Hematopoietic multipotent progenitor cell treated with erythropoietin and hydrocortisone succinate and interleukin-3 and kit ligand, for 6 days (in vitro differentiated cells): ENCODE results near the gene TMED3.

Source experiments
- DNase-seq: peaks from one replicate; pipeline ENCODE4 v3.0.0-alpha.2; 2015

The TMED3 gene

DNA sequence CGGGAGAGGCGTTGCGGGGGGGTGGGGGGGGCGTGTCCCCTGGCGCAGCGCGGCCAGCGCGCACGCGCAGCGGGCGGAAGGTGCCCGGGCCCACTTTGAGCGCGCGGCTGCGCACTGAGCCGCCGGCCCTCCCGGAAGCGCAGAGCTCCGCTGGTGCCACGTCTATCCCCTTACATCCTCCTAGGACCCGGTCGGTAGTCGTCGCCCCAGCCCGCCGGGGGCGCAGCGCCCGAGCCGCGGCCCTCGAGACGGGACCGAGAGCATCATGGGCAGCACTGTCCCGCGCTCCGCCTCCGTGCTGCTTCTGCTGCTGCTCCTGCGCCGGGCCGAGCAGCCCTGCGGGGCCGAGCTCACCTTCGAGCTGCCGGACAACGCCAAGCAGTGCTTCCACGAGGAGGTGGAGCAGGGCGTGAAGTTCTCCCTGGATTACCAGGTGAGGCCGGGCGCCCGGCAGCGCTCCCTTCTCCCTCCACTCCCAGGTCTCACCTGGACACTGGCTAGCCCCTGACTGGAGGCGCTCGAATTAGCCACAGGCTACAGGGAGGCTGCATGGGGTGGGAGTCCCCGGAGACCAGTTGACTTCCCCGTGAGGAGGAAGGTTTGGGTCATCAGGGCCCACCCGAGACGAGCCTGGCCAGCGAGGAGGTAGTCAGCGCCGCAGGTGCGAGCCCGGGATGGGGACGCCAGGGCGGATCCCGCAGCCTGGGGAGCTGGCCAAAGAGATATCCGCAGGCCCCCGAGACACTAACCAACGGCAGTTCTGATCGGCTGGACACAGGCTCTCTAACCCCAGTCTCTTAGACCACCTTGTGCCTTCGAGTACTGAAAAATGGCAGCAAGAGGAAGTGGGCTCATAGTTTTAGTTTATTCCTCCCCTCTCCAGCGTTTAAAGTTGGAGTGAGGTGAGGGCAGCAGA lies at the start of gene TMED3:
Gene TMED3 (plus strand): TSS at position 128 of the 916 bp plus-strand sequence. CDS start 138 bp downstream, at position 266.
- DNase-seq, result peak; percentile 91

DNA sequence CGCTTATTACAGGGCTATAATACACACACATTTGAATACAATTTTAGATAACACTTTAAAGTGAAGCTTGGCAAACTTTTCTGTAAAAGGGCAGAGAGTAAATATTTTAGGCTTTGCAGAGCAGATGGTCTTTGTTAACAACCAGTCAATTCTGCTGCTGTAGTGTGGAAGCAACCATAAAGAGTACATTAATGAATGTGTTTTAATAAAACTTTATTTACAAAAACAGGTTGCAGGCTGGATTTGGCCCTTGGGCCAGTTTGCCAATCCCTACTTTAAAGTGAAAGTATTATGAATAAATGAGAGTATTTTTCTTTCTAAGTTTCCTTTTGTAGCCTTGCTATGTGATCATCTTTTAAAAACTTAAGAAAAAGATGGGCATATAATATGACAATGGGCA lies 49.1 kb upstream of the TMED3 start:
- DNase-seq, result no peak

DNA sequence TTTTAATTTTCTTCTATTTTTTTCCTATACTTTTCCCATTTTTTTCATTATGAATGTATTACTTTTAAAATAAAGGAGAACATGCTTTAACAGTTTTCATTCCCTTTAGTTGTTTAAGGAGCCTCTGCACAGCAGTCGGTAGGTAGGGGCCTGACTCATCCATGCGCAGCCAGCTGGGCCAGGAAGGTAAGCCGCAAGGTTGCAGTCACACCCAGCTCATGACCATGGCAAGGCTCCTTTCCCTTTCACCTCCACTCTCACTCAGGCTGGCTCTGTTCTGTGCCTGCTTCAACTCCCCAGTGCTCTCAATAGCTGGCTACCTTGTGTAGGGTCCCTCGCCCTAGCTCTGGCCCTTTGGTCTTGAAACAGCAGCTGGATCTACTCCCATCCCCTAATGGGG lies 45.7 kb upstream of the TMED3 start:
- DNase-seq, result no peak

DNA sequence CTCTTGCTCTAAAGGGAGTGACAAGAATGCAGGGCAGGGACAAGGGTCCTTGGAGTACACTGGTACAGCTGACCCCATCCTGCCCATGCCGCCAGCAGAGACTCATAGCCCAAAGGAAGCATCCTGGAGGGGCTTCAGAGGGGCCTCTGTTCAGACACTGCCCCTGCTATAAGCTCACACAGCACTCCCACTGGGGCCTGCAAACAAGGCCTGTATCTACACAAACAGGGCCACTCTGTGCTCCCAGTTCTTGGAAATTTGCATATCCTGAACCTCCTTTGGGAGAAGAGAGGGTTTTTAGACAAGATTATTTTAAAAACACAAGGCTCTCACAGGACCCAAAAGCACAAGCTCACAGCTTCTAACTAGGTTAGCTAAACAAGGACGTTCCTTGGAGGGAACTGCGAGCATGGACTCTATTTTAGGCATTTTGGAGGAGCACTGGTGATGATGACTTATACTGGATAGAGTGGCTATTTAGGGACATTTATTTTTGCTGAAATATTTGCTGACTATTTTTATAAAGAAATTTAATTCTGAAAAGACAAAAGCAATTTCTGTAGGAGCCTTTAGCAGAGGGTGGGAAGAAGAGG lies 44.8 kb upstream of the TMED3 start:
- no peak for DNase-seq

DNA sequence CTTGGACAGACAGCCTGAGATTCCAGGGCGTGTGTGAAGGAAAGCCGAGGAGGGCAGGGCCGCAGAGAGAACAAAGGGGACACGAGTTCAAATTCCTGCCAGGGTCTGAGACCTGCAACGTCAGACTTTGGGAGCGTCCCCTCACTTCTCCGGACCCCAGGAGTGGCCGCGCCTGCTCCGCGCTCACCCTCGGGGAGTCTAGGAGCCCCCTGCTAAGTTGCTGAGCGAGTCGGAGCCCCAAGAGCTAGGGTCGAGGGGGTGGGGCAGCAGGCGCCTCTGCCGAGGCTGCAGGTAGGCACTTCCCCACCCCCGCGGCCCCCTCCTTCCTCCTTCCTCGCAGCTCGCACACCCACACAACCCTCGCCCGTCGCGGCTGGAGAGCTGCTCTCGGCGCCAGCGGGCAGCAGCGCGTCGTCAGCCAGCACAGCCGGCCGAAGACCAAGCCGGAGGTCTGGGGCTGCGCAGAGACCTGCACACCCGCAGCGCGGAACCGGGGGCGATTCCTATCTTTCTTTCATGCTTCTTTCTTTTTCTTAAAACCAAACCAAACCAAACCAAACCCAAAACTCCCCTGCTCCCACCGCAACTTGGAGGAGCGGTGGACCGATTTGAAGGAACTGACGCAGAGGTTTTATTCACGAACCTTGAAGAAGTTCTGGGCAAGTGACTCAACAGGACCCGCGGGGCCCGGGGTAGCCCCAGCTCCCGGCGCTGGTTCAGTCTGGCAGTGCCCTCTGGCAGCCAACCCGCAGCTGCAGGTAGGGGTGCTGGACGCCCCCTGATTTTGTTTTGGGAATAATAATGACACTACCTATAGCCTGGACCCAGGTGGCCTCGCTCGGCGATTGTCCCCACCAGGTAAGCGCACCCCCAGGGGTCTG lies 28.3 kb upstream of the TMED3 start, which contains the start of gene ANKRD34C:
Gene ANKRD34C (plus strand): TSS at position 352 of the 881 bp plus-strand sequence. CDS start 10,563 bp downstream, outside the sequence.
- no peak for DNase-seq

DNA sequence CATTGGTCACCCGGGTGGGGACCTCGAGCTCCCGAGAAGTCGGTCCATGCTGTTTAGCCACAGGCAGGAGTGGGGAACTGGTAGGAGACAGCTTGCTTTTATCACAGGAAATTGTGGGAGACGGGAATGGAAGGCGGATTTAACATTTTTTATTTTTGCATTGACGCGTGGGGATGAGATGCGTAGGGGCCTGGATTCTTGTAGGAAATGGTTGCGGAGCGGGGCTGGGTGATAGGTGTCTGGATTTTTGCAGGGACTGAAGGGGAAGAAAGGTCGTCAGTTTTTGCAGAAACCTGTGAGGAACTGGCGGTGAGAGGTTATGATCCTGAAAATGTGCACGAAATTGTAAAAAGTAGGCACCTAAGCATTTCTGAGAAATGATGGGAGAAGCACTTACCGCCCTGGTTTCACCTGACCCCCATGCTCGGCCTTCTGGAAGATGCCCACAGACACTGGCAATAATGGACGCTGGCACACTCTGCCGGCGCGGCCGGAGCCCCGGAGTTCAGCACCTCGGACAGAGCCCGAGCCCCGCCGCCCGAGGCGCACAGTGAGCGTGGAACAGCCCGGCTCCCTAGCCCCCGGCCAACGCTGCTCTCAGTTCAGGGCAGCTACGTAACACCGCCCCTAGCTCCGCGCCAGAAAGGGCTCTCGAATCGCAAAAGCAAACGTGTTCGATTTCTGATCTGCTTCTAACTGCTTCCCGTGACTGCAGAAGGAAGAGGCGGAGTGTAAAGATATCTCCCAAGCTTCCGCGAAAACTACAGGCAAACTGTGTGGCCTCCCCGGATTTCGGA lies 27.5 kb upstream of the TMED3 start:
- peak; percentile 57 for DNase-seq

DNA sequence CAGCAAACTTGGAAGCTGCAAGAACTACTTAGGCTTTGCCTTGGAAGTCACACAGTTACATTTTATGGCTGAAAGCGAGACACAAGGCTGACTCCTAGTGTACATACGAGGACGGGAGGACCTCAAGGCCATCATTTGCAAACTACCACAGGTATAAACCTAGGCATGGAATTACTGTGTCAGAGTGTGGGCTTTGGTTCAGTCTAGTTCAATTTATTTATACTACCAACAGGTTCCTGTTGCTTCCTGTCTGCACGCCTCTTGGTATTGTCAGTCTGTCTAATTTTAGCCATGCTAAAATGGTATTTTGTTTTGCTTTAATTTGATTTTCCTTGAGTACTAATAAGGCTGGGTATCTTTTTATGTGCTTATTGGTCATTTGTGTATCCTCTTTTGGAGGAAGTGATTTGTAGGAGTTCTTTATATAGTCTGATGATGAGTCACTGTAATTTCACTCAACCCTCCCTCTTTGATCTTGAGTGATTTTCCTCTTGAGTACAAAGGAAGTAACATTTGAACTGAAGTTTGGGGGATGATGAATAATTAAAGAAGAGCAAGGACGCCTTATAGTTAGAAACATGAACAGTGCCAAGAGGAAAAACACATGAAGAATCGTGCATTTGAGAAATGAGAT lies 20.2 kb upstream of the TMED3 start:
- DNase-seq, result no peak

DNA sequence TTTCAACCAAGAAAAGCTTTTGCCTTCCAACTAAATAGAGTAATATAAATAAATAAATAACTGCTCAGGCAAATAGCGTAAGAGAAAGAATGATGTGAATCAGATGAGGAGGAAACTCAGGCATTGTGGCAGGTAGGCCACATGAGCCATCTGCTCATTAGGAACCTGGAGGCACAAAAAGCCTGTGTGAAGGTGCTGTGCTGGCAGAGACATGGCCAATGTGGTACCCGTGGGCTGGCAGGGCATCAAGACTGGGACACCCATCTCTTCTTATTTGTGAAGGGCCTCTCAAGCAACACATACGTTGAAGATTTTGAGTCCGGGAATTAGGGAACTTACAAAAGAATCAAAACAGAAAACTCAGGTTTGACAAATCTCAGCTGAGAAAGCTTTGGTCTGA lies 18.9 kb upstream of the TMED3 start:
- no peak for DNase-seq

DNA sequence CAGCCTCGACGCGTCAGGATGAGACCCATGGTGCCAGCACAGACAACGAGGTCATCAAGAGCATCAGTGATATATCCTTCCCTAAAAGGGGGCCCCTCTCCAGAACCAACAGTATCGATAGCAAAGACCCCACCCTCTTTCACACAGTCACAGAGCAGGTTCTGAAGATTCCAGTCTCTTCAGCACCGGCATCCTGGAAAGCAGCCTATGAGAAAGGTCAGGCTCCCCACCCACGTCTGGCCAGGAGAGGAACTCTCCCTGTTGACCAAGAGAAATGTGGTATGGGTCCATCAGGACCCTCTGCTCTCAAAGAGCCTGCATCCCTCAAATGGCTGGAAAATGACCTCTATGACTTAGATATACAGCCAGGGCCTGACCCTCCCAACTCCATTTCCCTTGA lies 16.8 kb upstream of the TMED3 start:
- DNase-seq, result no peak

DNA sequence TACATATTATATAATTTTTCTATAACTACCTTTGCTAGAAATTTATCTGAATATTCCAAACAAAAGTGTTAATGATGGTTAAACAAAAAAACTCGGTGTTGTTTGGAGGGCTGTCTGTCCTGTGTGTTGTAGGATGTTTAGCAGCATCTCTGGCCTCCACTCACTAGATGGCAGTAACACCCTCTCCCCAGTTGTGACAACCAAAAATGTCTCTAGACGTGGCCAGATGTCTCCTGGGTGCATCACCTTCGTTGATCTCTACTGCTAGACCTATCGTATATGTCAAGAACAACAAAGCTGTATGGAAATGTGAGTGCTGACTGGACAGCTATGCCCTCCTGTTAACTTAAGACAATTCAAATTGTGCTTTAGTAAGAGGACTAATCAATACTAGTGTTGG lies 14.3 kb upstream of the TMED3 start:
- DNase-seq, result peak; percentile 21

DNA sequence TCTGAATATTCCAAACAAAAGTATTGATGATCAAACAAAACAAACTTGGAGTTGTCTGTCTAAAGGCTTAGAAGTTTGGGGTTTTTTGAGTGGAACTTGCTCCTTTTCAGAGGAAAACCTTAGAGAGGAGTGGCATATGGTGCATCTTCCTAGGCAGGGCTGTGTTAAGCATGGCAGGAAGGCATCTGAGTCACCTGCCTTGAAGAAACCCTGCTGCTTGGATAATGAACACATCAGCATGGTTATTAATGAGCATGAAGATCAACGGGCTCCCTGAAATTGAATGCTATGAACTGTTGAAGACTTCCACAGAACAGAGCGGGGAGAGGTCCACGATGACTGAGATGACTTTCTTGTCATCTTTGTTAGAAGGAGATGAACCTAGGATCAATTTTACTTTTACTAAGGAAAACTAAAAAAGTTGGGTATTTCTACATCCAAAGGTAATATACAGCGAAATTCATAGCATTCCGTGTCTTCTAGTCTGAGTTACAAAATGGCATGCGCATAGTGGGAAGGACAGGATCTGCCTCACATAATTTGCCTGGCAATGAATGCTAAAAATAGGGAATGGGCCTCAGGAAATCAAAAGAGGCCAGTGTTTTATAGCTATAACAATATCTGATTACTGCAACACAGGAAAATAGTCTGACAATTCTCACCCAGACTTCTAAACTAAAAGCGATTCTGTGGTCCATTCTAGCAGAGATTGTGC lies 11.6 kb upstream of the TMED3 start:
- DNase-seq, result no peak

DNA sequence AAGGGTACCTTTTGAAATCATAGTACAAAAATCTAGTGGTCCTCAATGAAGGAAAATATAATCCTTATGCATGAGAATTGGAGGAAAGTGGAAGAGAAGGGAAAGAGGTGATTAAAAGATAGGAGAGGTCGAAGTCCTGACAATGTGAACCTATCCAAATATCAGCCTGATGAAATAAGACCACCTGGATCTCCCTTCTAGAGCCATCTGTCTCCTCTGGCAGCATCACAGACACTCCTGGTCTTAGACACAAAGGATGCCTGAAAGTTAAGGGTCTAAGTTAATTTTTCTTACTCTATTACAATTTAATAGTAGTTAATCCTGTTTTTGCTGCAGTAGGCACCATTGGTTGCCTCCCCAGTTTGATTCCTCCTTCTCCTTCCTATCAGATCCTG lies 11.1 kb upstream of the TMED3 start:
- no peak for DNase-seq

DNA sequence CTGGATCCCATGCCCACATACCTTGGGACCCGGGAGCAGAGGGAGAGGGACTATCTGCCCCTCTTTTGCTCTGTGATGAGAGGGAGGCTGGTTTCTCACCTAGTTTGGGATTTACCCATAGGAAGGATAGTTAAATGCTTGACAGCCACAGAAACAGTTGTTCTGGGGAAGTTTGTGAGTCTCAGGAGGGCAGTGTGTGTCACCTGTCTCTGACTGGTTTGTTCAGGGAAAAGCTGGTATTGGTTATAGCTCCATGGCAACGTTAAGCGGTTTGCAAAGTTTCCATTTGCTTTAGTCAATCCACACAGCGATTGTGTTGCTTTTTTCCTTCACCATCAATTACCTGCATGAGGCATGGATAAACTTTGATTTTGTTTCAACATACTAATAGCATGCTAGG lies 3.7 kb upstream of the TMED3 start:
- DNase-seq, result no peak

DNA sequence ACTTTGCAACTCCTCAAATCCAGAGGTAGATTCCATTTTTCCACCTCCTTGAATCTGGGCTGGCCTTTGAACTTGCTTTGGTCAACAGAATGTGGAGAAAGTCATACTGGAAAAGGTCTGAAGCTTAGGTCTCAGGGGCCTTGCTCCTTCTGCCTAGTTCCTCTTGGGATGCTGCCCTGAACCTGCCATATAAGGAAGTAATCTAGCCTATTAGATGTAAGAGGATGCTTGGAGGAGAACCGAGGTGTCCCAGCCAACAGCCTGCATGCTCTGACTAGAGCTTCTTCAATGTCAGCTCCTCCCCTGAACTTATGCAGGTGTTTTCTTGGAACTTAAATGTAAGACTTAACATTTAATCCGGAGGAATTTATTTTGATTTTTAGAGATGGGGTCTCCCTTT lies 2.0 kb upstream of the TMED3 start:
- no peak for DNase-seq

DNA sequence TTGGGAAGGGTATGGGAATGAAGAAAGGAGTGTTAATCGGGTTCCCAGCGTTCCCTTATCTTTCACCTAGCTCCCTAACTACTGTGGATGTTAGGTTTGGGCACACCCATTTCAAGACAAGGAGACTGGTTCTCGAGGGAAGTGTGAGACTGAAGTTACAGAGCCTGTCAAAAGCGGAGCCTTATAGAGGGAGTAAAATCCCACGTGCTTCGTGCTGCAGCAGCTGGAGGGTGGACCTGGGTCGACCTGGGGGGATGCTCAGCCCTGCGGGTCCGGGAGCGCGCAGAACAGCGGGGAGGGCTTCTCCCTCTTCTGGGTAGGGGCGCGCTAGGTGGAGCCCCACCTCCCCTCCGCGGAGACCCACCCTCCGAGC lies 314 bp upstream of the TMED3 start:
- peak; percentile 63 for DNase-seq

DNA sequence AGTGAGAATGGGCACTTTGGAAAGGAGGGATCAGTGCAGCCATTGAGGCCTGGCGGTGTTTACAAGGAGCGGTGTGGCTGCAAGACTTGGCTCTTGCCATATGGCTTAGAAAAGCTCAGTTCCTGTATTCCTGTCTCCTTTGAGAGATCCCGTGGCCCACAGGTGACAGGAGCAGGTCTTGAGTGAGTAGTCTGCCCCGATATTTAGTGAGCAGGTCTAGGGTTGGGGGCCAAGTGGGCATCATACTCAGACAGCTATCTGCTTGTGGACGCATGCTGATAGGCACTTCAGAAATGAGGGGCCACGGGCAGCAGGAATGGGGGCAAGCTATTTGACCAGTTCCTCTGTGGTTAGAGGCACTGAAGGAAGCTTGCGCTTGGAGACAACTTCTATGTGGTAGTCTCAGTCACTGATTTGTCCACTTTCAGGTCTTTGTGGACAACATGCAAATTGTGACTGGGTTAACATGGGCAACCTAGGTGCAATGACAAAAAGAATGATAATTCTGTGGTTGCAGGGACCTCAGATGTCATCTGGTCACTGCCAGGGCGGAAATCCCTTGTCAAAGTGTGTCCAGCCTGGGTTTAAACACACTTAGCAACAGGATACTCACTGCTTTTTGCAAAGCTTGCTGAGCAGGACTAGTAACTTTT lies 1.1 kb downstream of the TMED3 start:
- peak; percentile 28 for DNase-seq

DNA sequence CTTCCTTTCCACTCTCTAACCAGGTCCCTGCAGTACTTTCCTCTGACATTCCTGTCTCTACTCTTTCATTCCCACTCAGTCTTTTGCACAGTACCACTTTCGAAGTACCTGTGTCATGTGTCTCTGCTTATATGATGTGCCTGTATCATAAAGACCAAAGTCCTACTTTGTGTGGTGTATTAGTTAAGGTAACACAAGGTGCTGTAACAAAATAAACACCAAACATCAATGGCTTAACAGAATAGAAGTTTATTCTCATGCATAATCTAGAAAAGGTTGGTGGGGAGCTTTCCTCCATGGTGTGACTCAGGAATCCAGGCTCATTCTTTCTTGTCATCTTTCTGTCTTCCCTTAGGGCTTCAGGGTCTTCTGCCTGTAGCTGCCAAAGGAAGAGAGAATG lies 3.3 kb downstream of the TMED3 start:
- no peak for DNase-seq

DNA sequence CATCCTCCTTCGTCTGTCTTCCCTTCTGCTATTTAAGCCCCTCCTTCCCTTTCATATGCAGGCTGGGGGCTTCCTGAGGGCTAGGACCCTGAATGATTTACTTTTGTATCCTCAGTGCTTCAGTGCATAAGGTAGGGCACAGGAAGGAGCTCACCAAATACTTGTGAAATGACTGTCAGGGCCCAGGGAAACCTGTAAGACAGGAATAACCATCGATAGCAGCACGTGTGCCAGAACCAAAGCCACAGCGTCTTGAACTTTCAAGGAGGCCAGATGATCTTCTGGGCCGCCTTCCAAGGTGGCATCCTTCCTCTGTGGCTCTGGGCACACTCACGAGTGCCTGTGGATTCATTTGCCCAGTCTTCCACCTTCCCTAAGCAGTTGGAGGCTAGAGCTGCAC lies 3.9 kb downstream of the TMED3 start:
- no peak for DNase-seq

DNA sequence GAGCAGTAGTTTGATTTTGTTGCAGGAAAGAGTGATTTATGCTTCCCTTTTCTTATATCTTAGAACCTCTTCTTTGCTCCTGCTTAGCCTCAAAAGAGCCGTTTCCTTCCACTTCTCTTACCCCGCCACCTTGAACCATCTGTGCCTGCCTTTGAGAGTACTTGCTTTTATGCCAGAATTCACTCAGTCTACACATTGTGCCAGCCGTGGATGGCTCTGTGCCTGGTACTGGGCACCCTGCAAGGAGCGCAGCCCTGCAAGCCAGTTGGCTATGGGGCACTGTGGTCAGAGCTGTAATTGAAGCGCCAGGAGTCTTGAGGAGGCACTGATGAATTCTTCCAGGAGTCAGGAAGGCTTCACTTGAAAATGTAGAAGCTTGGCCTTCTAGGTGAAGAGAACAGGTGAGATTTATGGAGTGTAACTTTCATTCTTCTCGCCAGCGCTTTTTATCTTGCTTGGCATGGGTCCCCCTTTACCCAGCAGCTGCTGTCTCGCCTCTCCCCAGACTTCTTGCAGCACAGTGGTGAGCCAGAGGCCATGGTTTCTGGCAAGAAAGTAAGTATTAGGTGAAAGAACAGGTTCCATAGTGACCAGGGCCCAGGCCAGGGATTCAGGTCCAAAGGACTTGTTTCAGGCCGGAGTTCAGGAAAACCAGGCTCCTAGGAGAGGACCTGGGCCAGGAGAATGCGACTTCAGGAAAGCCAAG lies 4.9 kb downstream of the TMED3 start:
- no peak for DNase-seq

DNA sequence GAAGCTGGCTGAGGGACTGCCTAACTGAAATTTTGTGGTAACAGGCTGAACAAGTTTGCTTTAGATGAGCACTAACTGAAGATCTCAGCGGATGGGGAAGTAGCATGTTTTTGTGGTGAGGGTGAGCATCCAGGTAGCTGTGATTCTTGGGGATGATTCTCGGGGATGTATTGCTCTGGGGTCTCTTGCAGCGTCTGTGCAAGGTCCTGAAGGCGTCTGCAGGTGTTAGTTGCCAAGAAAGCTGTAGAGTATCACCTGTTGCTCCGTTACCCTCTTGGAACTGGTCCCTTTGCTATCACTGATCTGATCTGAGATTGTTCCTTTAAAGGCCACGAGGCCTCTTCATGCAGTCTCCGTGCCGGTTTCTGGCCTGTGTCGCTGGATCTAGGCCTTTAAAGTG lies 6.0 kb downstream of the TMED3 start:
- no peak for DNase-seq
